H9 (cell line): ENCODE measurements around the gene TNFRSF21. TPM values are rescaled to one million over a fixed set of nuclear protein-coding genes. Genes with fewer than 3 reads are reported as not detected.

Experiments
- DNase-seq: peaks from one replicate; pipeline ENCODE4 v3.0.0-alpha.2; 2017
- H2AFZ ChIP-seq: one replicate; pipeline ENCODE4 v1.6.1; 2013; ENCODE audit warnings: mild to moderate bottlenecking, low read length, control low read depth, moderate library complexity
- H2AK5ac ChIP-seq: 2 replicates; pipeline ENCODE4 v1.6.1; 2013; ENCODE audit warnings: low read length, control low read depth, mixed read lengths; ENCODE audit not compliant: insufficient read length
- H2BK120ac ChIP-seq: one replicate; pipeline ENCODE4 v1.6.1; 2013; ENCODE audit warnings: low read depth, mild to moderate bottlenecking, low read length, control low read depth, inconsistent platforms; ENCODE audit not compliant: poor library complexity, severe bottlenecking
- H2BK12ac ChIP-seq: 2 replicates; pipeline ENCODE4 v1.6.1; 2013; ENCODE audit warnings: low read length, control low read depth, mixed read lengths, low read depth; ENCODE audit not compliant: insufficient read length
- H2BK15ac ChIP-seq: 2 replicates; pipeline ENCODE4 v1.6.1; 2013; ENCODE audit warnings: low read depth, low read length, control low read depth
- H2BK20ac ChIP-seq: one replicate; pipeline ENCODE4 v1.6.1; 2013; ENCODE audit warnings: low read depth, mild to moderate bottlenecking, low read length, control low read depth, inconsistent platforms; ENCODE audit not compliant: poor library complexity, severe bottlenecking
- H2BK5ac ChIP-seq: 2 replicates; pipeline ENCODE4 v1.6.1; 2013; ENCODE audit warnings: low read length, control low read depth, mixed read lengths; ENCODE audit not compliant: insufficient read length
- H3K14ac ChIP-seq: 2 replicates; pipeline ENCODE4 v1.6.1; 2013; ENCODE audit warnings: low read length, control low read depth; ENCODE audit not compliant: insufficient read depth
- H3K18ac ChIP-seq: 2 replicates; pipeline ENCODE4 v1.6.1; 2013; ENCODE audit warnings: low read depth, mild to moderate bottlenecking, mixed read lengths, low read length, control low read depth; ENCODE audit not compliant: insufficient read length
- H3K23ac ChIP-seq: 2 replicates; pipeline ENCODE4 v1.6.1; 2013; ENCODE audit warnings: low read length, control low read depth, mixed read lengths, low read depth; ENCODE audit not compliant: insufficient read length
- H3K23me2 ChIP-seq: 2 replicates; pipeline ENCODE4 v1.6.1; 2013; ENCODE audit warnings: low read depth, mild to moderate bottlenecking, mixed read lengths, low read length, control low read depth; ENCODE audit not compliant: insufficient read length, poor library complexity, severe bottlenecking
- H3K27ac ChIP-seq: 2 replicates; pipeline ENCODE4 v1.5.1; 2013; ENCODE audit warnings: low read length, control low read depth, mixed read lengths, low read depth; ENCODE audit not compliant: insufficient read length
- H3K27me3 ChIP-seq: 2 replicates; pipeline ENCODE4 v1.6.1; 2013; ENCODE audit warnings: low read length, control low read depth, inconsistent platforms; ENCODE audit not compliant: insufficient read depth
- H3K4ac ChIP-seq: 2 replicates; pipeline ENCODE4 v1.6.1; 2013; ENCODE audit warnings: low read depth, mild to moderate bottlenecking, control low read depth, inconsistent platforms, low read length, moderate library complexity
- H3K4me1 ChIP-seq: 2 replicates; pipeline ENCODE4 v1.6.1; 2013; ENCODE audit warnings: low read length, control low read depth, inconsistent platforms; ENCODE audit not compliant: insufficient read depth
- H3K4me2 ChIP-seq: 2 replicates; pipeline ENCODE4 v1.6.1; 2013; ENCODE audit warnings: low read length, control low read depth, mixed read lengths; ENCODE audit not compliant: insufficient read length, insufficient read depth
- H3K56ac ChIP-seq: 2 replicates; pipeline ENCODE4 v1.6.1; 2013; ENCODE audit warnings: low read depth, mild to moderate bottlenecking, mixed read lengths, low read length, control low read depth; ENCODE audit not compliant: insufficient read length
- H3K79me1 ChIP-seq: 2 replicates; pipeline ENCODE4 v1.6.1; 2013; ENCODE audit warnings: low read depth, mild to moderate bottlenecking, moderate library complexity, low read length, control low read depth, inconsistent platforms; ENCODE audit not compliant: insufficient read depth, poor library complexity, severe bottlenecking
- H3K79me2 ChIP-seq: 2 replicates; pipeline ENCODE4 v1.6.1; 2013; ENCODE audit warnings: low read length, control low read depth, inconsistent platforms; ENCODE audit not compliant: insufficient read depth
- H3K9ac ChIP-seq: 2 replicates; pipeline ENCODE4 v1.6.1; 2013; ENCODE audit warnings: low read length, control low read depth, mixed read lengths; ENCODE audit not compliant: insufficient read length; ENCODE audit errors: extremely low read depth
- H3K9me3 ChIP-seq: one replicate; pipeline ENCODE4 v1.6.1; 2013; ENCODE audit warnings: low read depth, low read length, inconsistent platforms; ENCODE audit not compliant: control insufficient read depth
- H3T11ph ChIP-seq: one replicate; pipeline ENCODE4 v1.6.1; 2013; ENCODE audit warnings: mild to moderate bottlenecking, low read length, control low read depth, inconsistent platforms
- H4K20me1 ChIP-seq: one replicate; pipeline ENCODE4 v1.6.1; 2013; ENCODE audit not compliant: control insufficient read depth, insufficient read length, insufficient read depth
- H4K5ac ChIP-seq: 2 replicates; pipeline ENCODE4 v1.6.1; 2013; ENCODE audit warnings: low read depth, mild to moderate bottlenecking, mixed read lengths, low read length, control low read depth; ENCODE audit not compliant: insufficient read length
- H4K8ac ChIP-seq: replicated peaks from 2 replicates; pipeline ENCODE4 v1.6.1; 2013; ENCODE audit warnings: low read length, control low read depth, mixed read lengths, low read depth; ENCODE audit not compliant: insufficient read length
- H4K91ac ChIP-seq: 2 replicates; pipeline ENCODE4 v1.6.1; 2013; ENCODE audit warnings: low read depth, mild to moderate bottlenecking, moderate library complexity, mixed read lengths, low read length, control low read depth; ENCODE audit not compliant: insufficient read length
- H3K27ac Mint-ChIP-seq, 3 experiments: 2 replicates in 2 of 3; 3 replicates in 1 of 3; pipeline ENCODE4 v1.8.0; 2020 to 2021; ENCODE audit warnings: mixed read lengths in 3 of 3, mild to moderate bottlenecking in 1 of 3, moderate library complexity in 1 of 3
- H3K27me3 Mint-ChIP-seq: 2 replicates; pipeline ENCODE4 v1.8.0; 2021; ENCODE audit warnings: low read depth, mild to moderate bottlenecking, moderate library complexity, mixed read lengths
- H3K36me3 Mint-ChIP-seq, 3 experiments: 2 replicates in 2 of 3; 3 replicates in 1 of 3; pipeline ENCODE4 v1.8.0; 2020 to 2021; ENCODE audit warnings: low read depth in 3 of 3, mixed read lengths in 3 of 3; ENCODE audit not compliant: insufficient read depth in 1 of 3
- H3K4me1 Mint-ChIP-seq, 2 experiments: 2 replicates each; pipeline ENCODE4 v1.8.0; 2020; ENCODE audit warnings: mixed read lengths in 2 of 2
- H3K4me3 Mint-ChIP-seq, 2 experiments: 2 replicates in 1 of 2; 3 replicates in 1 of 2; pipeline ENCODE4 v1.8.0; 2020 to 2021; ENCODE audit warnings: mild to moderate bottlenecking in 2 of 2, mixed read lengths in 2 of 2, moderate library complexity in 1 of 2
- H3K9me3 Mint-ChIP-seq, 2 experiments: 2 replicates in 1 of 2; 3 replicates in 1 of 2; pipeline ENCODE4 v1.8.0; 2020; ENCODE audit warnings: mild to moderate bottlenecking in 2 of 2, mixed read lengths in 2 of 2, moderate library complexity in 1 of 2
- CTCF ChIP-seq: fragments of 200-600 bp; sonication (generic); conservative IDR thresholded peaks from 3 replicates; pipeline ENCODE4 v1.8.0; 2021; ENCODE audit warnings: antibody characterized with exemption, mild to moderate bottlenecking
- WGBS: extraction: QIAGEN DNeasy Blood & Tissue Kit; methylation state at CpG from one replicate; pipeline ENCODE4 v1.1.7; 2013; ENCODE audit warnings: missing lambda C conversion rate, low lambda C conversion rate, mixed read lengths; ENCODE audit not compliant: insufficient read length; ENCODE audit errors: extremely low coverage; 5-methylcytosine and 5-hydroxymethylcytosine counted together
- total RNA-seq: library from RNA; stranded (reverse); gene quantifications from 2 replicates; pipeline ENCODE4 v1.2.1, GENCODE V29; 2021

TNFRSF21 gene
- total RNA-seq, 1 experiment from 2014 or later, result 39.1 TPM

- no peaks in the 10 kb centered on the region for H3K79me1 ChIP-seq
- Mint-ChIP-seq H3K27ac (peak overlapping the region; percentile 6 to 87 (median 37); a peak in 4 of 7 replicates), H3K27me3 (no peaks in the 10 kb centered on the region), H3K36me3 (peaks cover 14 to 24% (median 23%) of the 10 kb centered on the region in 3 experiments), H3K4me1 (peaks cover 30% of the 10 kb centered on the region in 2 experiments), H3K9me3 (peaks cover 0 to 3% of the 10 kb centered on the region in 2 experiments; a peak in 1 of 5 replicates), H3K4me3 (no peak overlapping the region)
- no peaks in the 10 kb centered on the region for H4K20me1 ChIP-seq
- no CpG with 5 or more reads among the region's 2 CpGs for WGBS
- no peaks in the 10 kb centered on the region for H3K27me3 ChIP-seq
- no peak overlapping the region for H4K91ac ChIP-seq
- H2AK5ac ChIP-seq, result no peak overlapping the region
- no peak overlapping the region for H3K4ac ChIP-seq
- no peak overlapping the region for H3K4me2 ChIP-seq
- no peak overlapping the region for H3T11ph ChIP-seq
- H3K4me1 ChIP-seq, result no peaks in the 10 kb centered on the region
- H2BK120ac ChIP-seq, result no peak overlapping the region
- no peaks in the 10 kb centered on the region for H3K9me3 ChIP-seq
- H3K14ac ChIP-seq, result no peak overlapping the region
- H3K18ac ChIP-seq, result no peak overlapping the region
- TF ChIP-seq CTCF, result no peak
- no peak overlapping the region for H2BK15ac ChIP-seq
- H3K9ac ChIP-seq, result no peak overlapping the region
- H2BK12ac ChIP-seq, result no peak overlapping the region
- H3K23ac ChIP-seq, result no peak overlapping the region
- H3K27ac ChIP-seq, result no peak overlapping the region
- no peak for DNase-seq
- H4K8ac ChIP-seq, result no peak overlapping the region
- no peaks in the 10 kb centered on the region for H3K79me2 ChIP-seq
- H3K23me2 ChIP-seq, result no peaks in the 10 kb centered on the region
- no peak overlapping the region for H4K5ac ChIP-seq
- H2AFZ ChIP-seq, result no peak overlapping the region
- no peak overlapping the region for H2BK20ac ChIP-seq
- no peak overlapping the region for H2BK5ac ChIP-seq
- H3K56ac ChIP-seq, result no peak overlapping the region
Observed at GRCh38 chr6:47247227-47247797, 62.4 kb downstream of the TNFRSF21 start.
